Common myeloid progenitor, CD34-positive (primary cell): ENCODE results near the gene PRKCA.

Source experiments
- CTCF ChIA-PET: fragments of 350-600 bp; sonication (Branson Sonifier 250); formaldehyde crosslinking; loops from one replicate; lab custom pipeline; 2021; ENCODE audit warnings: antibody characterized with exemption; lab: Charles Lee
- POLR2A ChIA-PET: fragments of 350-600 bp; sonication (Branson Sonifier 250); formaldehyde crosslinking; loops from one replicate; lab custom pipeline; 2021; ENCODE audit warnings: antibody characterized with exemption; lab: Charles Lee
- DNase-seq, 3 donors: peaks; one replicate each; pipeline versions ENCODE4 v3.0.0 to v3.0.0-alpha.2; 2013
- H3K27ac ChIP-seq, 2 experiments: 1 replicate in 1 of 2; 2 replicates in 1 of 2; pipeline ENCODE4 v1.7.0; 2013; ENCODE audit warnings: inconsistent platforms in 2 of 2, low read length in 2 of 2, mild to moderate bottlenecking in 2 of 2, low read depth in 1 of 2, moderate library complexity in 1 of 2; ENCODE audit not compliant: severe bottlenecking in 2 of 2, insufficient read depth in 1 of 2, poor library complexity in 1 of 2
- H3K27me3 ChIP-seq, 5 experiments: replicated peaks in 2 of 5; 1 replicate in 3 of 5; 2 replicates in 2 of 5; pipeline versions ENCODE4 v1.6.1 to v1.7.0; 2013; ENCODE audit warnings: low read length in 4 of 5, mild to moderate bottlenecking in 2 of 5, moderate library complexity in 2 of 5, inconsistent platforms in 1 of 5; ENCODE audit not compliant: insufficient read depth in 5 of 5, control insufficient read depth in 4 of 5
- H3K36me3 ChIP-seq, 4 experiments: 1 replicate in 2 of 4; 2 replicates in 2 of 4; pipeline versions ENCODE4 v1.6.1 to v1.7.0; 2013; ENCODE audit warnings: low read length in 3 of 4, control low read depth in 1 of 4, mild to moderate bottlenecking in 1 of 4; ENCODE audit not compliant: control insufficient read depth in 4 of 4, insufficient read depth in 4 of 4
- H3K4me1 ChIP-seq, 4 experiments: 1 replicate in 3 of 4; 2 replicates in 1 of 4; pipeline versions ENCODE4 v1.6.1 to v1.7.1; 2013; ENCODE audit warnings: low read length in 3 of 4, mild to moderate bottlenecking in 3 of 4, control low read depth in 1 of 4, inconsistent platforms in 1 of 4, moderate library complexity in 1 of 4; ENCODE audit not compliant: control insufficient read depth in 4 of 4, insufficient read depth in 4 of 4; ENCODE audit errors: control extremely low read depth in 1 of 4
- H3K4me3 ChIP-seq, 7 experiments: 1 replicate in 4 of 7; 2 replicates in 3 of 7; pipeline versions ENCODE4 v1.5.1 to v1.7.0; 2013; ENCODE audit warnings: mild to moderate bottlenecking in 7 of 7, low read length in 6 of 7, moderate library complexity in 6 of 7, inconsistent platforms in 2 of 7, low read depth in 2 of 7, control low read depth in 1 of 7; ENCODE audit not compliant: insufficient read depth in 4 of 7, control insufficient read depth in 1 of 7; ENCODE audit errors: extremely low read depth in 1 of 7
- H3K9me3 ChIP-seq, 5 experiments: 1 replicate in 4 of 5; 2 replicates in 1 of 5; pipeline versions ENCODE4 v1.6.1 to v1.7.1; 2013; ENCODE audit warnings: low read length in 4 of 5, mild to moderate bottlenecking in 2 of 5, inconsistent platforms in 1 of 5, low read depth in 1 of 5, moderate library complexity in 1 of 5; ENCODE audit not compliant: control insufficient read depth in 4 of 5, insufficient read depth in 2 of 5; ENCODE audit errors: control extremely low read depth in 1 of 5
- WGBS: methylation state at CpG from one replicate; pipeline ENCODE4 v1.1.5; 2013; ENCODE audit not compliant: insufficient coverage; 5-methylcytosine and 5-hydroxymethylcytosine counted together

Gene PRKCA

GRCh38 chr17:66379544-66379943 lies 77.1 kb downstream of the PRKCA start:
- WGBS = 100% methylated on average over 1 of the region's 4 CpGs
- Histone ChIP-seq H3K9me3 (no peaks in the 10 kb centered on the region), H3K27me3 (peaks cover 0 to 14% (median 0%) of the 10 kb centered on the region in 5 experiments), H3K4me1 (no peaks in the 10 kb centered on the region), H3K27ac (no peak overlapping the region), H3K36me3 (no peaks in the 10 kb centered on the region), H3K4me3 (no peak overlapping the region)
- no peak for DNase-seq
- ChIA-PET POLR2A (no interaction called here), CTCF (no interaction called here)

GRCh38 chr17:66379996-66380395 lies 77.6 kb downstream of the PRKCA start:
- Histone ChIP-seq H3K27ac (no peak overlapping the region), H3K27me3 (peaks cover 0 to 17% (median 2%) of the 10 kb centered on the region in 5 experiments), H3K4me1 (no peaks in the 10 kb centered on the region), H3K36me3 (no peaks in the 10 kb centered on the region), H3K4me3 (no peak overlapping the region), H3K9me3 (no peaks in the 10 kb centered on the region)
- POLR2A ChIA-PET = no interaction called here
- no CpG with 5 or more reads among the region's 2 CpGs for WGBS
- CTCF ChIA-PET = no interaction called here
- DNase-seq = no peak

- Histone ChIP-seq H3K4me1 (no peaks in the 10 kb centered on the region), H3K4me3 (no peak overlapping the region), H3K9me3 (peaks cover 0 to under 1% (median 0%) of the 10 kb centered on the region in 5 experiments), H3K27ac (no peak overlapping the region), H3K27me3 (peaks cover 0 to 20% (median 3%) of the 10 kb centered on the region in 5 experiments), H3K36me3 (no peaks in the 10 kb centered on the region)
- CTCF ChIA-PET = no interaction called here
- POLR2A ChIA-PET = no interaction called here
- 100% methylated on average over 1 of the region's 4 CpGs for WGBS
- DNase-seq = no peak
Observed at GRCh38 chr17:66381701-66382362, 79.4 kb downstream of the PRKCA start.

- H3K4me3 ChIP-seq = no peak overlapping the region
- no peaks in the 10 kb centered on the region for H3K36me3 ChIP-seq
- POLR2A ChIA-PET = no interaction called here
- WGBS = 100% methylated on average over 2 of the region's 4 CpGs
- no peaks in the 10 kb centered on the region for H3K4me1 ChIP-seq
- no peak for DNase-seq
- peaks cover 0 to 2% (median 0%) of the 10 kb centered on the region in 5 experiments for H3K9me3 ChIP-seq
- CTCF ChIA-PET = no interaction called here
- no peak overlapping the region for H3K27ac ChIP-seq
- peaks cover 0 to 32% (median 6%) of the 10 kb centered on the region in 5 experiments for H3K27me3 ChIP-seq
Observed at GRCh38 chr17:66383333-66383732, 80.9 kb downstream of the PRKCA start.

GRCh38 chr17:66386498-66387351 lies 84.3 kb downstream of the PRKCA start:
- peaks cover 0 to 36% (median 5%) of the 10 kb centered on the region in 5 experiments for H3K27me3 ChIP-seq
- H3K4me3 ChIP-seq = no peak overlapping the region
- H3K9me3 ChIP-seq = peaks cover 0 to 2% (median 0%) of the 10 kb centered on the region in 5 experiments
- no peak for DNase-seq
- H3K27ac ChIP-seq = no peak overlapping the region
- ChIA-PET POLR2A (no interaction called here), CTCF (no interaction called here)
- H3K4me1 ChIP-seq = peaks cover 0 to 2% (median 0%) of the 10 kb centered on the region in 4 experiments
- 0% methylated on average over 1 of the region's 2 CpGs for WGBS
- H3K36me3 ChIP-seq = no peaks in the 10 kb centered on the region

GRCh38 chr17:66387392-66387981 lies 85.1 kb downstream of the PRKCA start:
- H3K9me3 ChIP-seq = peaks cover 0 to 2% (median 0%) of the 10 kb centered on the region in 5 experiments
- no peak overlapping the region for H3K4me3 ChIP-seq
- DNase-seq = no peak
- peaks cover 0 to 33% (median 5%) of the 10 kb centered on the region in 5 experiments for H3K27me3 ChIP-seq
- 76% methylated on average over 6 of the region's 7 CpGs for WGBS
- H3K36me3 ChIP-seq = no peaks in the 10 kb centered on the region
- H3K27ac ChIP-seq = no peak overlapping the region
- ChIA-PET POLR2A (no interaction called here), CTCF (no interaction called here)
- H3K4me1 ChIP-seq = peaks cover 0 to 7% (median 5%) of the 10 kb centered on the region in 4 experiments
